Keratinocyte (primary cell): ENCODE measurements around the gene BHLHE23.

Experiments used
- EZH2 ChIP-seq: IDR thresholded peaks from one replicate; pipeline ENCODE4 v1.6.1; 2012; ENCODE audit warnings: inconsistent platforms, mild to moderate bottlenecking, low read length, moderate library complexity
- TF ChIP-seq, protein P1 (sequence below), 3 experiments: IDR thresholded peaks in 1 of 3; conservative IDR thresholded peaks in 1 of 3; optimal IDR thresholded peaks in 1 of 3; 2 replicates in 2 of 3; 3 replicates in 1 of 3; pipeline versions ENCODE3 to v1.5.1; 2011; ENCODE audit warnings: low read length in 3 of 3, mild to moderate bottlenecking in 3 of 3, moderate library complexity in 2 of 3, control low read depth in 1 of 3, inconsistent platforms in 1 of 3; ENCODE audit not compliant: insufficient read depth in 2 of 3; ENCODE audit errors: extremely low read depth in 1 of 3

DNA sequence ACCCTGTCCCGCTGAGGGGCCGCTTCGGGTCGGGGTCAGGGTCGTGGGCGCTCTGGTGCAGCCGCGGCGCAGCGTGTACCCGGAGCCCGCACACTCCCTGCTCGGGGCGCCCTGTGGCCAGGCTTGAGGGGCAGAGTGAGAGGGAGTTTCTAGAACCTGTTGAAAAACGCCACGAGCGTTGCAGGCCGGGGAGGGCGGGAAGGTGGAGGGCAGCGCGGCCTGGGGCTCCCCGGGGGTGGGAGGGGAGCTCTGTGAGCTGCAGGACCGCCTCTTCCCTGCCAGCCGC is 539 bp upstream of the BHLHE23 start:
- TF ChIP-seq, protein P1, sequence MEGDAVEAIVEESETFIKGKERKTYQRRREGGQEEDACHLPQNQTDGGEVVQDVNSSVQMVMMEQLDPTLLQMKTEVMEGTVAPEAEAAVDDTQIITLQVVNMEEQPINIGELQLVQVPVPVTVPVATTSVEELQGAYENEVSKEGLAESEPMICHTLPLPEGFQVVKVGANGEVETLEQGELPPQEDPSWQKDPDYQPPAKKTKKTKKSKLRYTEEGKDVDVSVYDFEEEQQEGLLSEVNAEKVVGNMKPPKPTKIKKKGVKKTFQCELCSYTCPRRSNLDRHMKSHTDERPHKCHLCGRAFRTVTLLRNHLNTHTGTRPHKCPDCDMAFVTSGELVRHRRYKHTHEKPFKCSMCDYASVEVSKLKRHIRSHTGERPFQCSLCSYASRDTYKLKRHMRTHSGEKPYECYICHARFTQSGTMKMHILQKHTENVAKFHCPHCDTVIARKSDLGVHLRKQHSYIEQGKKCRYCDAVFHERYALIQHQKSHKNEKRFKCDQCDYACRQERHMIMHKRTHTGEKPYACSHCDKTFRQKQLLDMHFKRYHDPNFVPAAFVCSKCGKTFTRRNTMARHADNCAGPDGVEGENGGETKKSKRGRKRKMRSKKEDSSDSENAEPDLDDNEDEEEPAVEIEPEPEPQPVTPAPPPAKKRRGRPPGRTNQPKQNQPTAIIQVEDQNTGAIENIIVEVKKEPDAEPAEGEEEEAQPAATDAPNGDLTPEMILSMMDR (optimal IDR thresholded peaks at IDR 0.05 in 1 of 3, IDR thresholded peaks at IDR 0.05 in 1 of 3, conservative IDR thresholded peaks at IDR 0.05 in 1 of 3; ENCODE audit: extremely low read depth in 1 of 3, insufficient read depth in 2 of 3, low read length in 3 of 3), result no peak
- TF ChIP-seq EZH2, result no peak
